PC-3 (cell line): ENCODE measurements around the gene TAF12. TPM values are rescaled to one million over a fixed set of nuclear protein-coding genes. Genes with fewer than 3 reads are reported as not detected.
"Not testable (repeated sequence)": the region's sequence is repeated elsewhere in the genome, so short reads cannot be mapped to it uniquely, and the experiment has no call there.

Experiments used
- ATAC-seq: fragments of 200-7000 bp; cut with Tn5 transposase; 2 replicates; pipeline ENCODE4 v1.9.1; 2020; ENCODE audit warnings: mild to moderate bottlenecking, moderate library complexity
- BruUV-seq: library from RNA; stranded (reverse); fragments of 400-500 nt; replicated peaks from 2 replicates; lab custom pipeline; 2021; lab: Mats Ljungman, UMichigan
- CTCF ChIA-PET: fragments of 300-600 bp; sonication (Branson Sonifier 250); formaldehyde crosslinking; loops from one replicate; lab custom pipeline; 2022; ENCODE audit warnings: antibody characterized with exemption; lab: Charles Lee
- POLR2A ChIA-PET: fragments of 300-600 bp; sonication (Branson Sonifier 250); formaldehyde crosslinking; loops from one replicate; lab custom pipeline; 2022; ENCODE audit warnings: antibody characterized with exemption; ENCODE audit not compliant: unreplicated experiment; lab: Charles Lee
- DNase-seq: peaks from one replicate; pipeline ENCODE4 v3.0.0-alpha.2; 2015
- H2AFZ ChIP-seq: fragments of 300-600 bp; sonication (generic); 2 replicates; pipeline ENCODE4 v1.6.0; 2016; ENCODE audit warnings: antibody characterized with exemption, low read length
- H3F3A ChIP-seq: fragments of 300-600 bp; sonication (generic); one replicate; pipeline ENCODE4 v1.6.0; 2017; ENCODE audit warnings: antibody characterized with exemption, low read length, control low read depth, mild to moderate bottlenecking; ENCODE audit not compliant: unreplicated experiment
- H3K27ac ChIP-seq: fragments of 300-600 bp; sonication (generic); 2 replicates; pipeline ENCODE4 v1.5.1; 2016; ENCODE audit warnings: mild to moderate bottlenecking, low read length
- H3K27me3 ChIP-seq: fragments of 300-600 bp; sonication (generic); 2 replicates; pipeline ENCODE4 v1.6.1; 2016; ENCODE audit warnings: low read length, mixed read lengths
- H3K36me3 ChIP-seq: fragments of 300-600 bp; sonication (generic); 2 replicates; pipeline ENCODE4 v1.6.1; 2016; ENCODE audit warnings: low read depth, mixed run types, low read length, mixed read lengths
- H3K4me1 ChIP-seq: fragments of 300-600 bp; sonication (generic); 2 replicates; pipeline ENCODE4 v1.5.1; 2016; ENCODE audit warnings: low read length; ENCODE audit not compliant: insufficient read depth
- H3K4me2 ChIP-seq: fragments of 300-600 bp; sonication (generic); 2 replicates; pipeline ENCODE4 v1.6.0; 2016; ENCODE audit warnings: low read length
- H3K4me3 ChIP-seq: fragments of 300-600 bp; sonication (generic); 2 replicates; pipeline ENCODE4 v1.5.1; 2016; ENCODE audit warnings: mild to moderate bottlenecking, low read length, mixed read lengths
- H3K79me2 ChIP-seq: fragments of 300-600 bp; sonication (generic); 2 replicates; pipeline ENCODE4 v1.6.1; 2017; ENCODE audit warnings: low read length, mixed read lengths
- H3K9ac ChIP-seq: fragments of 300-600 bp; sonication (generic); 2 replicates; pipeline ENCODE4 v1.6.0; 2016; ENCODE audit warnings: mild to moderate bottlenecking, low read length
- H3K9me2 ChIP-seq: fragments of 300-600 bp; sonication (generic); replicated peaks from 2 replicates; pipeline ENCODE4 v1.6.1; 2016; ENCODE audit warnings: mixed run types, low read length, mixed read lengths
- H3K9me3 ChIP-seq: fragments of 300-600 bp; sonication (generic); 2 replicates; pipeline ENCODE4 v1.6.1; 2016; ENCODE audit warnings: low read length, mixed read lengths
- H4K20me1 ChIP-seq: fragments of 300-600 bp; sonication (generic); 2 replicates; pipeline ENCODE4 v1.6.1; 2016; ENCODE audit warnings: low read length, mixed read lengths
- CTCF ChIP-seq: fragments of 300-600 bp; sonication (generic); conservative IDR thresholded peaks from 2 replicates; pipeline ENCODE4 v1.5.1; 2017; ENCODE audit warnings: antibody characterized with exemption, low read depth, mild to moderate bottlenecking, low read length
- EZH2 ChIP-seq: fragments of 300-600 bp; sonication (generic); IDR thresholded peaks from one replicate; pipeline ENCODE4 v1.6.1; 2017; ENCODE audit warnings: antibody characterized with exemption, mild to moderate bottlenecking, low read length; ENCODE audit not compliant: unreplicated experiment
- EZH2phosphoT487 ChIP-seq: fragments of 300-600 bp; sonication (generic); IDR thresholded peaks from 2 replicates; pipeline ENCODE4 v1.6.1; 2018; ENCODE audit warnings: mild to moderate bottlenecking, antibody characterized with exemption, low read length, borderline replicate concordance
- intact Hi-C: fragments of 100-400 bp; cut with micrococcal nuclease; formaldehyde crosslinking; loops from 2 replicates; pipeline ENCODE4 v1.9.0; 2023
- total RNA-seq: library from RNA; depleted of rRNA; stranded (reverse); fragments of >200 nt; gene quantifications from 2 replicates; pipeline ENCODE4 v1.2.3, GENCODE V29; 2014

The TAF12 gene
- total RNA-seq, 1 experiment from 2014 or later: 44.1 TPM

- Histone ChIP-seq H3K36me3 (no peaks in the 10 kb centered on the region; the same call in 1 of the 2 replicates), H3K79me2 (no peaks in the 10 kb centered on the region), H3K9ac (no peak overlapping the region), H3K9me3 (no peaks in the 10 kb centered on the region), H3K27ac (no peak overlapping the region), H3K4me3 (no peak overlapping the region), H3K9me2 (no peaks in the 10 kb centered on the region), H3K27me3 (no peaks in the 10 kb centered on the region), H2AFZ (no peak overlapping the region), H3F3A (no peaks in the 10 kb centered on the region), H3K4me1 (no peaks in the 10 kb centered on the region), H4K20me1 (no peaks in the 10 kb centered on the region), H3K4me2 (no peak overlapping the region)
- TF ChIP-seq CTCF (no peak), EZH2 (no peak), EZH2phosphoT487 (no peak)
- intact Hi-C loops: no loop called here
- DNase-seq: no peak
- CTCF ChIA-PET: no interaction called here
- no peak for ATAC-seq
- BruUV-seq: no TSS peak
- POLR2A ChIA-PET: no interaction called here
Measured at GRCh38 chr1:28682840-28683239, 40.0 kb upstream of the TAF12 start.

GRCh38 chr1:28680151-28680550, 37.3 kb upstream of the TAF12 start:
- Histone ChIP-seq H4K20me1 (no peaks in the 10 kb centered on the region), H3K4me1 (no peaks in the 10 kb centered on the region), H3K79me2 (no peaks in the 10 kb centered on the region), H3K4me3 (no peak overlapping the region), H3K27ac (no peak overlapping the region), H3K9me2 (no peaks in the 10 kb centered on the region), H3K27me3 (no peaks in the 10 kb centered on the region), H3K9me3 (no peaks in the 10 kb centered on the region), H3K9ac (no peak overlapping the region), H3K4me2 (no peak overlapping the region), H3K36me3 (no peaks in the 10 kb centered on the region; the same call in 1 of the 2 replicates), H3F3A (no peaks in the 10 kb centered on the region), H2AFZ (no peak overlapping the region)
- ChIA-PET POLR2A (no interaction called here), CTCF (no interaction called here)
- no TSS peak for BruUV-seq
- DNase-seq (no peak), ATAC-seq (no peak)
- no peak for TF ChIP-seq EZH2phosphoT487
- TF ChIP-seq EZH2: no peak
- TF ChIP-seq CTCF: no peak
- intact Hi-C loops: no loop called here

- Histone ChIP-seq H3K36me3 (no peaks in the 10 kb centered on the region), H3K27ac (no peak overlapping the region), H3K27me3 (no peaks in the 10 kb centered on the region), H3K4me1 (no peaks in the 10 kb centered on the region), H2AFZ (no peak overlapping the region), H4K20me1 (no peaks in the 10 kb centered on the region), H3K4me3 (no peak overlapping the region), H3F3A (no peaks in the 10 kb centered on the region), H3K9ac (no peak overlapping the region), H3K9me3 (no peaks in the 10 kb centered on the region), H3K4me2 (no peak overlapping the region), H3K9me2 (no peaks in the 10 kb centered on the region), H3K79me2 (peaks cover 6% of the 10 kb centered on the region; the same call in 1 of the 2 replicates)
- no TSS peak for BruUV-seq
- TF ChIP-seq EZH2phosphoT487: no peak
- no peak for TF ChIP-seq EZH2
- TF ChIP-seq CTCF: no peak
- ChIA-PET CTCF (interaction anchor here (0.6 kb wide), 1 partner anchor 45 kb away, joined by 9 read pairs; no protein-coding TSS in a partner anchor), POLR2A (no interaction called here)
- intact Hi-C loops: no loop called here
- ATAC-seq (no peak), DNase-seq (no peak)
Measured at GRCh38 chr1:28675924-28676257, 33.0 kb upstream of the TAF12 start.

GRCh38 chr1:28672971-28673370, 30.1 kb upstream of the TAF12 start:
- CTCF ChIA-PET, H4K20me1 ChIP-seq, H3K27me3 ChIP-seq, H3K4me3 ChIP-seq, H3F3A ChIP-seq, H3K4me2 ChIP-seq, H2AFZ ChIP-seq, H3K36me3 ChIP-seq, intact Hi-C loops, BruUV-seq, H3K27ac ChIP-seq, H3K9me2 ChIP-seq, H3K4me1 ChIP-seq, DNase-seq, ATAC-seq, H3K9me3 ChIP-seq, H3K9ac ChIP-seq, POLR2A ChIA-PET: not testable (repeated sequence)
- H3K79me2 ChIP-seq: peaks cover 28% of the 10 kb centered on the region
